Stimulated activated CD8-positive, alpha-beta memory T cell treated with anti-CD3 and anti-CD28 coated beads, Interleukin-15, amount 100 ng/mL, for 1 hour (primary cell): Measurements from ENCODE around the gene KCNMA1.

Experiments
- DNase-seq: peaks from one replicate; pipeline ENCODE4 v3.0.0-alpha.2; 2020; ENCODE audit warnings: low read depth

The KCNMA1 gene

GRCh38 chr10:77332256-77332655 is 305.4 kb downstream of the KCNMA1 start:
- no peak for DNase-seq

- DNase-seq, result no peak
Observed at GRCh38 chr10:77328272-77328816, 309.3 kb downstream of the KCNMA1 start.

- no peak for DNase-seq
Observed at GRCh38 chr10:77325233-77325537, 312.4 kb downstream of the KCNMA1 start.

GRCh38 chr10:77321838-77322237 is 315.8 kb downstream of the KCNMA1 start:
- DNase-seq, result no peak

GRCh38 chr10:77320971-77321471 is 316.6 kb downstream of the KCNMA1 start:
- no peak for DNase-seq

- no peak for DNase-seq
Observed at GRCh38 chr10:77319557-77319956, 318.1 kb downstream of the KCNMA1 start.

GRCh38 chr10:77318739-77319138 is 318.9 kb downstream of the KCNMA1 start:
- no peak for DNase-seq

GRCh38 chr10:77317221-77317620 is 320.4 kb downstream of the KCNMA1 start:
- DNase-seq, result no peak

- no peak for DNase-seq
Observed at GRCh38 chr10:77315496-77316129, 322.0 kb downstream of the KCNMA1 start.

GRCh38 chr10:77313066-77313750 is 324.4 kb downstream of the KCNMA1 start:
- DNase-seq, result no peak

GRCh38 chr10:77311186-77311585 is 326.4 kb downstream of the KCNMA1 start:
- no peak for DNase-seq

GRCh38 chr10:77310288-77310840 is 327.2 kb downstream of the KCNMA1 start:
- DNase-seq, result no peak

GRCh38 chr10:77309509-77309908 is 328.1 kb downstream of the KCNMA1 start:
- DNase-seq, result no peak

GRCh38 chr10:77309092-77309491 is 328.5 kb downstream of the KCNMA1 start:
- DNase-seq, result no peak

GRCh38 chr10:77308084-77308732 is 329.4 kb downstream of the KCNMA1 start:
- no peak for DNase-seq

GRCh38 chr10:77306666-77307065 is 330.9 kb downstream of the KCNMA1 start:
- DNase-seq, result no peak

- DNase-seq, result no peak
Observed at GRCh38 chr10:77305650-77306632, 331.7 kb downstream of the KCNMA1 start.

- DNase-seq, result no peak
Observed at GRCh38 chr10:77304192-77304591, 333.4 kb downstream of the KCNMA1 start.

GRCh38 chr10:77301305-77301730 is 336.3 kb downstream of the KCNMA1 start:
- no peak for DNase-seq

GRCh38 chr10:77300682-77301302 is 336.8 kb downstream of the KCNMA1 start:
- DNase-seq, result no peak

- no peak for DNase-seq
Observed at GRCh38 chr10:77299320-77299719, 338.3 kb downstream of the KCNMA1 start.
